Inflammatory macrophage (primary cell): ENCODE data around the gene GOSR1.
"Not testable (repeated sequence)": the region's sequence is repeated elsewhere in the genome, so short reads cannot be mapped to it uniquely, and the experiment has no call there.

Source experiments
- DNase-seq, 2 donors: peaks; one replicate each; pipeline ENCODE4 v3.0.0-alpha.2; 2020 to 2022
- total RNA-seq, 18 experiments: gene quantifications; one replicate each; lab custom pipeline; 2026; ENCODE audit warnings: mixed read lengths in 6 of 18, inconsistent platforms in 2 of 18; lab: John Stamatoyannopoulos, UW

The GOSR1 gene
- total RNA-seq = 37.7 to 63.2 (median 52.9) reads per million in 18 experiments

- DNase-seq = peak; percentile 96 to 97
These were observed at the start of gene GOSR1 for GRCh38 chr17:30477083-30477773. Gene GOSR1 (plus strand): TSS chr17:30477408. CDS start chr17:30477434, 26 bp downstream.

- no peak for DNase-seq
These were observed 49.6 kb upstream of the GOSR1 start for GRCh38 chr17:30427611-30428010.

GRCh38 chr17:30429155-30429554 lies 48.1 kb upstream of the GOSR1 start:
- no peak for DNase-seq

GRCh38 chr17:30433514-30433913 lies 43.7 kb upstream of the GOSR1 start:
- peak; percentile 7 to 38 for DNase-seq

- no peak for DNase-seq
These were observed 40.5 kb upstream of the GOSR1 start for GRCh38 chr17:30436729-30437128.

- no peak for DNase-seq
These were observed 33.5 kb upstream of the GOSR1 start for GRCh38 chr17:30443721-30444120.

GRCh38 chr17:30446640-30447039 lies 30.6 kb upstream of the GOSR1 start:
- DNase-seq = not testable (repeated sequence)

GRCh38 chr17:30449480-30449879 lies 27.7 kb upstream of the GOSR1 start:
- no peak for DNase-seq

- DNase-seq = no peak
These were observed 26.8 kb upstream of the GOSR1 start for GRCh38 chr17:30450125-30451027.

- DNase-seq = peak; percentile 82 to 86
These were observed 22.6 kb upstream of the GOSR1 start for GRCh38 chr17:30454635-30455034.

- DNase-seq = no peak
These were observed 18.8 kb upstream of the GOSR1 start for GRCh38 chr17:30458371-30458770.

- not testable (repeated sequence) for DNase-seq
These were observed 18.3 kb upstream of the GOSR1 start for GRCh38 chr17:30458797-30459413.

- DNase-seq = no peak
These were observed 8.7 kb upstream of the GOSR1 start for GRCh38 chr17:30468465-30468864.

- no peak for DNase-seq
These were observed 4.8 kb upstream of the GOSR1 start for GRCh38 chr17:30472238-30472890.

GRCh38 chr17:30475206-30475605 lies 2.0 kb upstream of the GOSR1 start:
- no peak for DNase-seq

GRCh38 chr17:30476726-30477082 lies 504 bp upstream of the GOSR1 start:
- peak in 1 of 2 donors; percentile 1 for DNase-seq

GRCh38 chr17:30477774-30478115 lies 537 bp downstream of the GOSR1 start:
- DNase-seq = peak; percentile 54 to 63

GRCh38 chr17:30482555-30482954 lies 5.3 kb downstream of the GOSR1 start:
- no peak for DNase-seq

- DNase-seq = no peak
These were observed 6.0 kb downstream of the GOSR1 start for GRCh38 chr17:30483159-30483558.

- DNase-seq = no peak
These were observed 16.6 kb downstream of the GOSR1 start for GRCh38 chr17:30493780-30494179.

- DNase-seq = no peak
These were observed 18.4 kb downstream of the GOSR1 start for GRCh38 chr17:30495586-30495985.

GRCh38 chr17:30503558-30503957 lies 26.4 kb downstream of the GOSR1 start:
- no peak for DNase-seq

- DNase-seq = no peak
These were observed 28.7 kb downstream of the GOSR1 start for GRCh38 chr17:30505868-30506417.
